K562 (cell line): ENCODE measurements around the gene SMARCB1. TPM values are rescaled to one million over a fixed set of nuclear protein-coding genes. Genes with fewer than 3 reads are reported as not detected.

Experiments used
- ARHGAP35 ChIP-seq: fragments of 450-650 bp; IDR thresholded peaks from 2 replicates; pipeline ENCODE4 v1.6.1; 2018; ENCODE audit not compliant: partially characterized antibody
- ATF3 ChIP-seq, 2 experiments: fragments of 450-650 bp in 1 of 2; sonication (generic) in 1 of 2; formaldehyde crosslinking in 1 of 2; IDR thresholded peaks in 1 of 2; conservative IDR thresholded peaks in 1 of 2; 2 replicates each; pipeline versions ENCODE4 v1.6.1 to v1.8.1; 2016 to 2023; ENCODE audit warnings: mild to moderate bottlenecking in 2 of 2, moderate library complexity in 2 of 2, inconsistent platforms in 1 of 2, missing genetic modification reagents in 1 of 2
- BRF1 ChIP-seq: IDR thresholded peaks from 3 replicates; pipeline ENCODE4 v1.6.1; 2011; ENCODE audit warnings: borderline replicate concordance, mild to moderate bottlenecking; ENCODE audit not compliant: insufficient read length; ENCODE audit errors: extremely low read depth
- OTX1 ChIP-seq: fragments of 450-650 bp; formaldehyde crosslinking; IDR thresholded peaks from 2 replicates; pipeline ENCODE4 v1.4.0; 2022; ENCODE audit warnings: mild to moderate bottlenecking
- PHB2 ChIP-seq: fragments of 450-650 bp; IDR thresholded peaks from 2 replicates; pipeline ENCODE4 v1.6.1; 2017; ENCODE audit warnings: low read depth
- POLR2AphosphoS2 ChIP-seq: IDR thresholded peaks from 2 replicates; pipeline ENCODE4 v1.6.1; 2012; ENCODE audit warnings: low read length, improper control_type of control experiment
- PTTG1 ChIP-seq: fragments of 450-650 bp; IDR thresholded peaks from 2 replicates; pipeline ENCODE4 v1.6.1; 2016; ENCODE audit warnings: low read depth, mild to moderate bottlenecking, missing genetic modification characterization, missing compliant biosample characterization
- RAD21 ChIP-seq, 2 experiments: fragments of 250-450 bp in 1 of 2; fragments of 450-650 bp in 1 of 2; sonication (Bioruptor Pico) in 1 of 2; formaldehyde crosslinking in 1 of 2; IDR thresholded peaks in 1 of 2; conservative IDR thresholded peaks in 1 of 2; 2 replicates each; pipeline versions ENCODE4 v1.4.0 to v1.8.0; 2020 to 2022; ENCODE audit warnings: mild to moderate bottlenecking in 2 of 2, moderate library complexity in 1 of 2
- RFX7 ChIP-seq: fragments of 250-450 bp; sonication (Bioruptor Pico); IDR thresholded peaks from 2 replicates; pipeline ENCODE4 v1.5.1; 2021; ENCODE audit warnings: mild to moderate bottlenecking
- SMAD2 ChIP-seq: fragments of 150-350 bp; IDR thresholded peaks from 2 replicates; pipeline ENCODE4 v1.6.1; 2014; ENCODE audit warnings: low read depth, mild to moderate bottlenecking, low read length
- ZKSCAN1 ChIP-seq: fragments of 150-350 bp; IDR thresholded peaks from 2 replicates; pipeline ENCODE4 v1.6.1; 2016; ENCODE audit warnings: low read depth, low read length
- ZNF518B ChIP-seq: fragments of 250-450 bp; sonication (Bioruptor Pico); IDR thresholded peaks from 2 replicates; pipeline ENCODE4 v1.5.0; 2021; ENCODE audit warnings: mild to moderate bottlenecking, moderate library complexity
- ZNF586 ChIP-seq: fragments of 450-650 bp; formaldehyde crosslinking; conservative IDR thresholded peaks from 2 replicates; pipeline ENCODE4 v1.4.0; 2020; ENCODE audit warnings: mild to moderate bottlenecking, moderate library complexity
- ZNF75A ChIP-seq: fragments of 450-650 bp; formaldehyde crosslinking; IDR thresholded peaks from 2 replicates; pipeline ENCODE4 v1.4.0; 2020; ENCODE audit warnings: mild to moderate bottlenecking
- ZNF764 ChIP-seq: fragments of 250-450 bp; sonication (Bioruptor Pico); IDR thresholded peaks from 2 replicates; pipeline ENCODE4 v1.4.0; 2020; ENCODE audit warnings: low read depth, mild to moderate bottlenecking, moderate library complexity
- polyA plus RNA-seq, 8 experiments: library from polyadenylated mRNA; depleted of rRNA in 4 of 8; stranded (reverse) in 5 of 8; unstranded in 3 of 8; fragments of >200 nt; fragmentation: Nextera tagmentation in 2 of 8; fragmentation: Illumina TruSeq in 1 of 8; extraction: Ambion mirVana in 2 of 8; extraction: Trizol in 1 of 8; gene quantifications; 2 replicates each; pipeline versions ENCODE4 v1.2.1 to v1.2.3, GENCODE V29; 2011 to 2014; ENCODE audit warnings: inconsistent platforms in 1 of 8, missing spikeins in 1 of 8
- total RNA-seq, 7 experiments: library from RNA; depleted of rRNA in 6 of 7; stranded (reverse); fragments of >200 nt in 6 of 7; fragmentation: Illumina TruSeq in 2 of 7; extraction: Trizol in 2 of 7; gene quantifications; 2 replicates each; pipeline versions ENCODE4 v1.2.1 to v1.2.3, GENCODE V29; 2011 to 2021; ENCODE audit warnings: low replicate concordance in 1 of 7
- TF ChIP-seq, protein P1 (sequence below): fragments of 450-650 bp; IDR thresholded peaks from 2 replicates; pipeline ENCODE4 v1.6.1; 2016; ENCODE audit warnings: antibody characterized with exemption
- TF ChIP-seq, protein P2 (sequence below), 3 experiments: IDR thresholded peaks in 2 of 3; conservative IDR thresholded peaks in 1 of 3; 2 replicates each; pipeline ENCODE4 v1.5.1; 2011 to 2012; ENCODE audit warnings: low read length in 3 of 3, mild to moderate bottlenecking in 3 of 3, control low read depth in 2 of 3, improper control_type of control experiment in 1 of 3, inconsistent platforms in 1 of 3, low read depth in 1 of 3, mixed read lengths in 1 of 3, moderate library complexity in 1 of 3; ENCODE audit not compliant: insufficient read depth in 2 of 3

Gene SMARCB1
- total and polyA plus RNA-seq, 9 of the 15 experiments (the other 6 are each of a cell fraction or from before 2014, with no cell fraction given), result 1.2 to 113 (median 65.4) TPM

- TF ChIP-seq ZNF518B (CRISPR knock-in tag) (no peak), ZKSCAN1 (no peak), BRF1 (no peak), PHB2 (no peak), ZNF764 (no peak), ARHGAP35 (no peak), RAD21 (CRISPR knock-in tag; conservative IDR thresholded peaks at IDR 0.05 in 1 of 2, IDR thresholded peaks at IDR 0.05 in 1 of 2) (no peak), RFX7 (no peak), ZNF75A (CRISPR knock-in tag) (no peak), ATF3 (IDR thresholded peaks at IDR 0.05) (no peak), ATF3 (CRISPR knock-in tag; conservative IDR thresholded peaks at IDR 0.05) (no peak), OTX1 (CRISPR knock-in tag) (no peak), ZNF586 (CRISPR knock-in tag) (no peak), SMAD2 (no peak), POLR2AphosphoS2 (no peak), PTTG1 (tag) (no peak)
- TF ChIP-seq, protein P1, sequence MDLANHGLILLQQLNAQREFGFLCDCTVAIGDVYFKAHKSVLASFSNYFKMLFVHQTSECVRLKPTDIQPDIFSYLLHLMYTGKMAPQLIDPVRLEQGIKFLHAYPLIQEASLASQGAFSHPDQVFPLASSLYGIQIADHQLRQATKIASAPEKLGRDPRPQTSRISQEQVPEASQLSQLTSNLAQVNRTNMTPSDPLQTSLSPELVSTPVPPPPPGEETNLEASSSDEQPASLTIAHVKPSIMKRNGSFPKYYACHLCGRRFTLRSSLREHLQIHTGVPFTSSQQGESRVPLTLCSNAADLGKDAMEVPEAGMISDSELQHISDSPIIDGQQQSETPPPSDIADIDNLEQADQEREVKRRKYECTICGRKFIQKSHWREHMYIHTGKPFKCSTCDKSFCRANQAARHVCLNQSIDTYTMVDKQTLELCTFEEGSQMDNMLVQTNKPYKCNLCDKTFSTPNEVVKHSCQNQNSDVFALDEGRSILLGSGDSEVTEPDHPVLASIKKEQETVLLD, result peak; percentile 99
- TF ChIP-seq, protein P2, sequence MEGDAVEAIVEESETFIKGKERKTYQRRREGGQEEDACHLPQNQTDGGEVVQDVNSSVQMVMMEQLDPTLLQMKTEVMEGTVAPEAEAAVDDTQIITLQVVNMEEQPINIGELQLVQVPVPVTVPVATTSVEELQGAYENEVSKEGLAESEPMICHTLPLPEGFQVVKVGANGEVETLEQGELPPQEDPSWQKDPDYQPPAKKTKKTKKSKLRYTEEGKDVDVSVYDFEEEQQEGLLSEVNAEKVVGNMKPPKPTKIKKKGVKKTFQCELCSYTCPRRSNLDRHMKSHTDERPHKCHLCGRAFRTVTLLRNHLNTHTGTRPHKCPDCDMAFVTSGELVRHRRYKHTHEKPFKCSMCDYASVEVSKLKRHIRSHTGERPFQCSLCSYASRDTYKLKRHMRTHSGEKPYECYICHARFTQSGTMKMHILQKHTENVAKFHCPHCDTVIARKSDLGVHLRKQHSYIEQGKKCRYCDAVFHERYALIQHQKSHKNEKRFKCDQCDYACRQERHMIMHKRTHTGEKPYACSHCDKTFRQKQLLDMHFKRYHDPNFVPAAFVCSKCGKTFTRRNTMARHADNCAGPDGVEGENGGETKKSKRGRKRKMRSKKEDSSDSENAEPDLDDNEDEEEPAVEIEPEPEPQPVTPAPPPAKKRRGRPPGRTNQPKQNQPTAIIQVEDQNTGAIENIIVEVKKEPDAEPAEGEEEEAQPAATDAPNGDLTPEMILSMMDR (IDR thresholded peaks at IDR 0.05 in 2 of 3, conservative IDR thresholded peaks at IDR 0.05 in 1 of 3; ENCODE audit: insufficient read depth in 2 of 3, low read depth in 1 of 3, low read length in 3 of 3), result peak in 2 of 3 experiments; percentile 8 to 18; a peak in 2 of 6 replicates
Observed at GRCh38 chr22:23857606-23858483, 71.1 kb downstream of the SMARCB1 start, which contains the start of gene SLC2A11 (continued).
